ENCODE results near the gene ZNF672. TPM values are rescaled to one million over a fixed set of nuclear protein-coding genes. Genes with fewer than 3 reads are reported as not detected.
"Not testable (repeated sequence)": the region's sequence is repeated elsewhere in the genome, so short reads cannot be mapped to it uniquely, and the experiment has no call there.

Gene ZNF672
- polyA plus RNA-seq, 5 donors: 15.8 to 24.6 (median 17.6) TPM

- DNase-seq: no peak
Observed at GRCh38 chr1:248828845-248829244, 9.2 kb upstream of the ZNF672 start.

- DNase-seq: not testable (repeated sequence)
Observed at GRCh38 chr1:248830718-248831017, 7.4 kb upstream of the ZNF672 start.

GRCh38 chr1:248831842-248832241, 6.2 kb upstream of the ZNF672 start:
- DNase-seq: no peak

GRCh38 chr1:248834343-248834940, 3.6 kb upstream of the ZNF672 start:
- no peak for DNase-seq

- no peak for DNase-seq
Observed at GRCh38 chr1:248837045-248837780, 811 bp upstream of the ZNF672 start.

GRCh38 chr1:248838357-248839167, 538 bp downstream of the ZNF672 start:
- peak; percentile 90 to 91 for DNase-seq

- DNase-seq: no peak
Observed at GRCh38 chr1:248839168-248839555, 1.1 kb downstream of the ZNF672 start.

GRCh38 chr1:248840946-248841345, 2.9 kb downstream of the ZNF672 start:
- no peak for DNase-seq

GRCh38 chr1:248841702-248842395, 3.8 kb downstream of the ZNF672 start:
- DNase-seq: peak; percentile 38 to 45

GRCh38 chr1:248842781-248843331, 4.8 kb downstream of the ZNF672 start:
- no peak for DNase-seq

- no peak for DNase-seq
Observed at GRCh38 chr1:248843687-248844086, 5.7 kb downstream of the ZNF672 start.

- no peak for DNase-seq
Observed at GRCh38 chr1:248844526-248844925, 6.5 kb downstream of the ZNF672 start.

- no peak for DNase-seq
Observed at GRCh38 chr1:248847181-248847955, 9.3 kb downstream of the ZNF672 start.

- no peak for DNase-seq
Observed at GRCh38 chr1:248847956-248848561, 10.0 kb downstream of the ZNF672 start.

GRCh38 chr1:248848602-248849001, 10.6 kb downstream of the ZNF672 start:
- no peak for DNase-seq

- no peak for DNase-seq
Observed at GRCh38 chr1:248849152-248849551, 11.1 kb downstream of the ZNF672 start.

GRCh38 chr1:248849637-248850036, 11.6 kb downstream of the ZNF672 start:
- no peak for DNase-seq

GRCh38 chr1:248850124-248850523, 12.1 kb downstream of the ZNF672 start:
- no peak for DNase-seq

- no peak for DNase-seq
Observed at GRCh38 chr1:248850536-248851251, 12.7 kb downstream of the ZNF672 start.

GRCh38 chr1:248851390-248851789, 13.4 kb downstream of the ZNF672 start:
- no peak for DNase-seq

Measured in right lung (tissue), 5 donors.